ENCODE data around the gene CHRNB2. TPM values are rescaled to one million over a fixed set of nuclear protein-coding genes. Genes with fewer than 3 reads are reported as not detected.

Gene CHRNB2
- total and polyA plus RNA-seq, 2 experiments from 2014 or later = 0.70 TPM; not detected in 1

DNA sequence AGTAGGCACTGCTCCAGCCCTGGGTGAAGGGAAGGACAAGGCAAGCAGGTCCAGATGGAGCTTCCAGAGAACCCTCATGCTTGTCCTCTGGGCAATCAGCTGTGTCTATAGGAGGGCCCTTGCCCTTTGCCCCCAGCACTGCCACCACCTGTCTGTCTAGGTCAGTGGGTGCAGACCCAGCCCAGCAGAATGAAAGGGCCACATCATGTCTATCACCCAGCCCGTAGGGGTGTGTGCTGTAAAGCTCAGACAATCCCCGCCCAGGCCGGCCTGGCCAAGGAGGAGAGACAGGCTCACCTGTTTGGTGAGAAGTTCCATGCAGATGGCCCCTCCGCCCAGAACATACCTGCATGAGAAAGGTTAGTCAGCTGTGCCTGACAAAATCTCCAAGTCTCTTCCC, 16.1 kb upstream of the CHRNB2 start:
- Histone ChIP-seq H3K9me2 (replicated peaks; ENCODE audit: insufficient read depth) (no peaks in the 10 kb centered on the region), H4K20me1 (ENCODE audit: insufficient read depth, poor library complexity, severe bottlenecking) (peaks cover 10% of the 10 kb centered on the region), H3K4me3 (no peak overlapping the region), H2AFZ (no peak overlapping the region), H3K9me3 (ENCODE audit: low read depth) (no peaks in the 10 kb centered on the region), H3K36me3 (replicated peaks; ENCODE audit: insufficient read depth, low read depth) (peaks cover 3% of the 10 kb centered on the region), H3K79me2 (peaks cover 22% of the 10 kb centered on the region), H3K27ac (no peak overlapping the region), H3K4me2 (no peak overlapping the region), H3K4me1 (ENCODE audit: insufficient read depth) (peaks cover 11% of the 10 kb centered on the region), H3K27me3 (no peaks in the 10 kb centered on the region)
- TF ChIP-seq EZH2phosphoT487 (IDR thresholded peaks at IDR 0.05; ENCODE audit: low read depth, severe bottlenecking, unreplicated experiment) = no peak
- no peak for TF ChIP-seq EZH2 (IDR thresholded peaks at IDR 0.05; ENCODE audit: borderline replicate concordance)
- TF ChIP-seq, protein P1, sequence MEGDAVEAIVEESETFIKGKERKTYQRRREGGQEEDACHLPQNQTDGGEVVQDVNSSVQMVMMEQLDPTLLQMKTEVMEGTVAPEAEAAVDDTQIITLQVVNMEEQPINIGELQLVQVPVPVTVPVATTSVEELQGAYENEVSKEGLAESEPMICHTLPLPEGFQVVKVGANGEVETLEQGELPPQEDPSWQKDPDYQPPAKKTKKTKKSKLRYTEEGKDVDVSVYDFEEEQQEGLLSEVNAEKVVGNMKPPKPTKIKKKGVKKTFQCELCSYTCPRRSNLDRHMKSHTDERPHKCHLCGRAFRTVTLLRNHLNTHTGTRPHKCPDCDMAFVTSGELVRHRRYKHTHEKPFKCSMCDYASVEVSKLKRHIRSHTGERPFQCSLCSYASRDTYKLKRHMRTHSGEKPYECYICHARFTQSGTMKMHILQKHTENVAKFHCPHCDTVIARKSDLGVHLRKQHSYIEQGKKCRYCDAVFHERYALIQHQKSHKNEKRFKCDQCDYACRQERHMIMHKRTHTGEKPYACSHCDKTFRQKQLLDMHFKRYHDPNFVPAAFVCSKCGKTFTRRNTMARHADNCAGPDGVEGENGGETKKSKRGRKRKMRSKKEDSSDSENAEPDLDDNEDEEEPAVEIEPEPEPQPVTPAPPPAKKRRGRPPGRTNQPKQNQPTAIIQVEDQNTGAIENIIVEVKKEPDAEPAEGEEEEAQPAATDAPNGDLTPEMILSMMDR (IDR thresholded peaks at IDR 0.05; ENCODE audit: poor library complexity) = no peak
- DNase-seq (ENCODE audit: low spot score) = no peak
- 95% methylated on average over 4 of the region's 4 CpGs for WGBS (ENCODE audit: low lambda C conversion rate, missing lambda C conversion rate)

DNA sequence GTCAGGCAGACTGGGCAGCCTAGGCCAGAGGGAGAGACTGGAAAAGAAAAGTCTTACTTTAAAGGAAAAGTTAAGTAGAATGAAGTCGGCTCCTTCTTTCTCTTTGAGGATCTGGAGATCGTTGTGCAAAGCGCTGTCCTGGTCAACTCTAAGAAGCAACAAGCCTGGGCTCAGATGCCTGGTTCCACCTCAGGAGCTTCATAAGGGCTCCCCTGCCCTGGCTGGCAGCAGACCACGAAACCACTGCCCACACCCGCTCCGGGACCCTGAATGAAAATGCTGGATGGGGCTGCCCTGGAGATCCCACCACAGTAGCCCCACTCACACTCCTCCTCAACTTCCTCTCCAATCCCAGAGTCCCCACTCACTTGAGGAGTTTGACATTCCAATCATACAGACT, 15.5 kb upstream of the CHRNB2 start:
- Histone ChIP-seq H3K79me2 (peaks cover 27% of the 10 kb centered on the region), H3K9me3 (ENCODE audit: low read depth) (no peaks in the 10 kb centered on the region), H3K4me2 (no peak overlapping the region), H4K20me1 (ENCODE audit: insufficient read depth, poor library complexity, severe bottlenecking) (peaks cover 15% of the 10 kb centered on the region), H3K27ac (no peak overlapping the region), H2AFZ (no peak overlapping the region), H3K4me3 (no peak overlapping the region), H3K36me3 (replicated peaks; ENCODE audit: insufficient read depth, low read depth) (peaks cover 3% of the 10 kb centered on the region), H3K27me3 (no peaks in the 10 kb centered on the region), H3K9me2 (replicated peaks; ENCODE audit: insufficient read depth) (no peaks in the 10 kb centered on the region), H3K4me1 (ENCODE audit: insufficient read depth) (peaks cover 9% of the 10 kb centered on the region)
- TF ChIP-seq EZH2 (IDR thresholded peaks at IDR 0.05; ENCODE audit: borderline replicate concordance) = no peak
- TF ChIP-seq, protein P1 (IDR thresholded peaks at IDR 0.05; ENCODE audit: poor library complexity) = no peak
- WGBS (ENCODE audit: low lambda C conversion rate, missing lambda C conversion rate) = 97% methylated on average over 6 of the region's 6 CpGs
- no peak for DNase-seq (ENCODE audit: low spot score)

DNA sequence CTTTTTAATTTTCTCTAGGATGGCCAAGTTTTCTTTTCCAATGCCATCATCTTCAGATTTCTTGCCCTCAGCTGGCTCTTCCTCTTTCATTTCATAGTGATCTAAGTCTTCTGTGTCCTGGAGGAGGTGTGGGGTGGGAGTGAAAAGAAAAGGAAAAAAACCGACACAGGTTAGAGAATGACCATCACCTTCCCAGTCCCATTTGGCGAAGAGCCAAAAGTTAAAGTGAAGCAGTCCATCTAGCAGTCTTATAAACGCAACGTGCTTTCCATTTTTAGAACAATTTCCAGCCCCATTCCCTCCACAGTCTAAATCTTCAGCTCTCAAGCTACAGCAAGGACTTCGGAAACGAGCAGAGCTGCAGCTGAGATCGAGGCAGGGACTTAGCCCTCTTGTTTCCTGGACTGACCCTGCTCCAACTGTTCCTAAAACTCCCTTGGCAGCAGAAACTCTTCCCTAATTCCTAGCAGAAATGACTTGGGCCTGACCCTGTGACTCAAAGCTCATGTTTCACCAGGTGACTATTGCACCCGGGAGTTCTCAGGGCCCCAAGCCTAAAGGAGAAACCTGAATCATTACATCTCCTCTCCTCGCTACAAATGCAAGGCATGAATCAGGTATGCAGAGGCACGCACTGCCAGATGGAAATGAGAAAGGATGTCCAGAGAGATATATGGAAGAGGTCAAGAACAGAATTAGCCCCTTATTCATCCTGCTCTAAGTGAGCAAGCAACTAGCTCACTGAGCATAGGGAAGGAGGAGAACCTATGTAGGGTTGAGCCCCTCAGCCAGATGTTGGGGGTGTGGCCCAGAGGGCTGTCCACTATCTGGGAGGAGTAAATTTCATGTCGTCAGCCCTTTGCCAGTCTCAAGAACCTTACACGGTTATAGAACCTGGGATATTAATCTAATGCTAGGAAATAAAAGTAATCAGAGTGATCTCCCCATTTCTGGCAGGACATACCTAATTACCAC, 14.2 kb upstream of the CHRNB2 start:
- no peak for DNase-seq (ENCODE audit: low spot score)
- H3K4me3 ChIP-seq = no peak overlapping the region
- H3K27ac ChIP-seq = no peak overlapping the region
- no peaks in the 10 kb centered on the region for H3K9me3 ChIP-seq (ENCODE audit: low read depth)
- H3K4me2 ChIP-seq = no peak overlapping the region
- peaks cover 22% of the 10 kb centered on the region for H4K20me1 ChIP-seq (ENCODE audit: insufficient read depth, poor library complexity, severe bottlenecking)
- TF ChIP-seq EZH2 (IDR thresholded peaks at IDR 0.05; ENCODE audit: borderline replicate concordance) (no peak), EZH2phosphoT487 (IDR thresholded peaks at IDR 0.05; ENCODE audit: low read depth, severe bottlenecking, unreplicated experiment) (no peak)
- TF ChIP-seq, protein P1 (IDR thresholded peaks at IDR 0.05; ENCODE audit: poor library complexity) = no peak
- peaks cover 39% of the 10 kb centered on the region for H3K79me2 ChIP-seq
- H3K27me3 ChIP-seq = no peaks in the 10 kb centered on the region
- H3K9me2 ChIP-seq (replicated peaks; ENCODE audit: insufficient read depth) = no peaks in the 10 kb centered on the region
- H3K4me1 ChIP-seq (ENCODE audit: insufficient read depth) = peaks cover 8% of the 10 kb centered on the region
- WGBS (ENCODE audit: low lambda C conversion rate, missing lambda C conversion rate) = 81% methylated on average over 12 of the region's 12 CpGs
- H3K36me3 ChIP-seq (replicated peaks; ENCODE audit: insufficient read depth, low read depth) = peaks cover 3% of the 10 kb centered on the region
- no peak overlapping the region for H2AFZ ChIP-seq
